SK-N-SH (cell line): Measurements from ENCODE around the gene POLR3B. TPM values are rescaled to one million over a fixed set of nuclear protein-coding genes. Genes with fewer than 3 reads are reported as not detected.
"Not testable (repeated sequence)": the region's sequence is repeated elsewhere in the genome, so short reads cannot be mapped to it uniquely, and the experiment has no call there.

Experiments used
- CTCF ChIA-PET: fragments of 300-600, 350-600 bp; formaldehyde crosslinking; extraction: SDS; loops from one replicate; lab custom pipeline; 2021; lab: Yijun Ruan, JAX
- POLR2A ChIA-PET: fragments of 350-600 bp; sonication (Branson Sonifier 250); formaldehyde crosslinking; extraction: SDS; loops from one replicate; lab custom pipeline; 2020; ENCODE audit warnings: antibody characterized with exemption, inconsistent platforms; lab: Yijun Ruan, JAX
- DNase-seq: peaks from one replicate; pipeline ENCODE4 v3.0.0; 2012
- H2AFZ ChIP-seq: fragments of 200-600 bp; sonication (generic); 2 replicates; pipeline ENCODE4 v1.8.1; 2016; ENCODE audit warnings: antibody characterized with exemption, mild to moderate bottlenecking, low read depth
- H3F3A ChIP-seq: fragments of 200-600 bp; sonication (generic); replicated peaks from 2 replicates; pipeline ENCODE3; 2016; ENCODE audit warnings: antibody characterized with exemption, mild to moderate bottlenecking; ENCODE audit not compliant: insufficient read depth
- H3K27ac ChIP-seq, 2 experiments: fragments of 200-500 bp in 1 of 2; fragments of 200-600 bp in 1 of 2; sonication (Bioruptor generic) in 1 of 2; sonication (generic), shearing (Covaris generic) in 1 of 2; 2 replicates each; pipeline versions ENCODE4 v1.5.1 to v1.6.1; 2014 to 2016; ENCODE audit warnings: low read depth in 2 of 2, inconsistent platforms in 1 of 2, low read length in 1 of 2, mild to moderate bottlenecking in 1 of 2, mixed read lengths in 1 of 2
- H3K27me3 ChIP-seq: fragments of 200-600 bp; sonication (generic), shearing (Covaris generic); 2 replicates; pipeline ENCODE4 v1.6.1; 2016; ENCODE audit warnings: mixed run types; ENCODE audit not compliant: insufficient read depth
- H3K36me3 ChIP-seq, 2 experiments: fragments of 200-500 bp in 1 of 2; fragments of 200-600 bp in 1 of 2; sonication (Bioruptor generic) in 1 of 2; sonication (generic) in 1 of 2; replicated peaks in 1 of 2; 2 replicates each; pipeline versions ENCODE3 to v1.5.1; 2014 to 2016; ENCODE audit warnings: low read length in 1 of 2, mild to moderate bottlenecking in 1 of 2; ENCODE audit not compliant: insufficient read depth in 2 of 2, control insufficient read depth in 1 of 2
- H3K4me1 ChIP-seq, 2 experiments: fragments of 200-500 bp in 1 of 2; fragments of 200-600 bp in 1 of 2; sonication (Bioruptor generic) in 1 of 2; sonication (generic), shearing (Covaris generic) in 1 of 2; 2 replicates each; pipeline versions ENCODE4 v1.5.1 to v1.6.1; 2014 to 2016; ENCODE audit warnings: low read depth in 1 of 2, low read length in 1 of 2, mixed run types in 1 of 2; ENCODE audit not compliant: insufficient read depth in 2 of 2, control insufficient read depth in 1 of 2
- H3K4me2 ChIP-seq: fragments of 200-600 bp; sonication (generic), shearing (Covaris generic); 2 replicates; pipeline ENCODE4 v1.6.1; 2017; ENCODE audit warnings: mixed run types
- H3K4me3 ChIP-seq, 2 experiments: fragments of 200-500 bp in 1 of 2; fragments of 200-600 bp in 1 of 2; sonication (Bioruptor generic) in 1 of 2; sonication (generic), shearing (Covaris generic) in 1 of 2; 2 replicates each; pipeline versions ENCODE4 v1.5.1 to v1.8.1; 2014 to 2016; ENCODE audit warnings: low read depth in 2 of 2, inconsistent platforms in 1 of 2, low read length in 1 of 2, mild to moderate bottlenecking in 1 of 2, mixed read lengths in 1 of 2, moderate library complexity in 1 of 2
- H3K79me2 ChIP-seq: fragments of 200-600 bp; sonication (generic); 2 replicates; pipeline ENCODE4 v1.8.1; 2017; ENCODE audit warnings: mild to moderate bottlenecking; ENCODE audit not compliant: insufficient read depth
- H3K9ac ChIP-seq: fragments of 200-600 bp; sonication (generic); 2 replicates; pipeline ENCODE4 v1.6.1; 2017; ENCODE audit warnings: mixed run types
- H3K9me2 ChIP-seq: fragments of 200-600 bp; sonication (generic); 2 replicates; pipeline ENCODE4 v1.6.1; 2017; ENCODE audit warnings: mixed run types
- H3K9me3 ChIP-seq: fragments of 200-600 bp; sonication (generic); 2 replicates; pipeline ENCODE4 v1.6.1; 2017; ENCODE audit warnings: mixed run types, mild to moderate bottlenecking, moderate library complexity
- H4K20me1 ChIP-seq: fragments of 200-600 bp; sonication (generic); 2 replicates; pipeline ENCODE4 v1.6.1; 2017; ENCODE audit warnings: mild to moderate bottlenecking, mixed run types; ENCODE audit not compliant: insufficient read depth
- CHD2 ChIP-seq: fragments of 150-350 bp; IDR thresholded peaks from 2 replicates; pipeline ENCODE4 v1.6.1; 2018; ENCODE audit warnings: low read length; ENCODE audit not compliant: partially characterized antibody
- EP300 ChIP-seq, 2 experiments: IDR thresholded peaks; 2 replicates each; pipeline versions ENCODE4 v1.4.0 to v1.6.1; 2012; ENCODE audit warnings: borderline replicate concordance in 1 of 2, low read depth in 1 of 2, low read length in 1 of 2
- EZH2phosphoT487 ChIP-seq: fragments of 200-600 bp; sonication (generic); IDR thresholded peaks from 2 replicates; pipeline ENCODE4 v1.6.1; 2017; ENCODE audit warnings: low read depth, mixed run types, mild to moderate bottlenecking, antibody characterized with exemption, moderate library complexity, borderline replicate concordance
- FOSL2 ChIP-seq: IDR thresholded peaks from 2 replicates; pipeline ENCODE4 v1.4.0; 2012; ENCODE audit warnings: low read depth, mild to moderate bottlenecking, moderate library complexity, borderline replicate concordance
- GABPA ChIP-seq: IDR thresholded peaks from 2 replicates; pipeline ENCODE4 v1.4.0; 2012; ENCODE audit warnings: low read depth, mild to moderate bottlenecking
- JUND ChIP-seq: IDR thresholded peaks from 2 replicates; pipeline ENCODE4 v1.4.0; 2012
- MXI1 ChIP-seq: IDR thresholded peaks from 2 replicates; pipeline ENCODE4 v1.6.1; 2012; ENCODE audit warnings: mild to moderate bottlenecking, low read depth, low read length, improper control_type of control experiment
- NFIC ChIP-seq: IDR thresholded peaks from 2 replicates; pipeline ENCODE4 v1.4.0; 2012; ENCODE audit warnings: borderline replicate concordance
- RAD21 ChIP-seq: IDR thresholded peaks from 2 replicates; pipeline ENCODE4 v1.6.1; 2012; ENCODE audit warnings: mild to moderate bottlenecking, low read length
- TCF12 ChIP-seq: IDR thresholded peaks from 2 replicates; pipeline ENCODE4 v1.4.0; 2012
- TEAD4 ChIP-seq: IDR thresholded peaks from 2 replicates; pipeline ENCODE4 v1.4.0; 2012; ENCODE audit warnings: mild to moderate bottlenecking, borderline replicate concordance; ENCODE audit not compliant: insufficient read depth
- YY1 ChIP-seq: IDR thresholded peaks from 2 replicates; pipeline ENCODE4 v1.4.0; 2012; ENCODE audit warnings: low read depth, mild to moderate bottlenecking
- WGBS: methylation state at CpG from one replicate; pipeline ENCODE4 v1.1.6; 2017; ENCODE audit warnings: low lambda C conversion rate; 5-methylcytosine and 5-hydroxymethylcytosine counted together
- polyA plus RNA-seq, 3 experiments: library from polyadenylated mRNA; depleted of rRNA; stranded (reverse); fragments of >200 nt; gene quantifications; 2 replicates each; pipeline ENCODE4 v1.2.3, GENCODE V29; 2012
- TF ChIP-seq, protein P1 (sequence below): fragments of 150-350 bp; IDR thresholded peaks from 2 replicates; pipeline ENCODE4 v1.6.1; 2016; ENCODE audit warnings: mild to moderate bottlenecking, low read depth, low read length
- TF ChIP-seq, protein P2 (sequence below): IDR thresholded peaks from 2 replicates; pipeline ENCODE4 v1.6.1; 2012; ENCODE audit warnings: mild to moderate bottlenecking, low read depth, low read length, moderate library complexity
- TF ChIP-seq, protein P3 (sequence below): IDR thresholded peaks from 2 replicates; pipeline ENCODE4; 2012
- TF ChIP-seq, protein P4 (sequence below): IDR thresholded peaks from 2 replicates; pipeline ENCODE4 v1.4.0; 2012; ENCODE audit warnings: low read depth, borderline replicate concordance
- TF ChIP-seq, protein P5 (sequence below): IDR thresholded peaks from 2 replicates; pipeline ENCODE4 v1.4.0; 2012; ENCODE audit warnings: low read depth, borderline replicate concordance
- TF ChIP-seq, protein P6 (sequence below): IDR thresholded peaks from 2 replicates; pipeline ENCODE4 v1.4.0; 2012; ENCODE audit warnings: low read depth

POLR3B gene
- polyA plus RNA-seq, 1 of the 3 experiments (the other 2 are of a cell fraction) = 3.3 TPM

DNA sequence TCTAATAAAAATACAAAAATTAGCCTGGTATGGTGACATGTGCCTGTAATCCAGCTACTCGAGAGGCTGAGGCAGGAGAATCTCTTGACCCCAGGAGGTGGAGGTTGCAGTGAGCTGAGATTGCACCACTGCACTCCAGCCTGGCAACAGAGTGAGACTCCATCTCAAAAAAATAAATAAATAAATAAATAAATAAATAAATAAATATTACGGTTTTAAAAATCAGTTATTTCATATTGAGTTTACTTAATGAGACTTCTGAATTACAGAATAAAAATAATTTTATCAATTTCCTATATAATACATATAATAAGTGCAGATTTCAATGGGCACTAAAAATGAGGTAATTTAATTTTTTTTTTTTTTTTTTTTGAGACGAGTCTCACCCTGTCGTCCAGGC, 44.1 kb upstream of the POLR3B start:
- CTCF ChIA-PET = interaction anchor here (1.5 kb wide), 1 partner anchor 18 kb away, joined by 3 read pairs; no protein-coding TSS in a partner anchor
- POLR2A ChIA-PET = not testable (repeated sequence)
- WGBS = 73% methylated on average over 4 of the region's 4 CpGs

DNA sequence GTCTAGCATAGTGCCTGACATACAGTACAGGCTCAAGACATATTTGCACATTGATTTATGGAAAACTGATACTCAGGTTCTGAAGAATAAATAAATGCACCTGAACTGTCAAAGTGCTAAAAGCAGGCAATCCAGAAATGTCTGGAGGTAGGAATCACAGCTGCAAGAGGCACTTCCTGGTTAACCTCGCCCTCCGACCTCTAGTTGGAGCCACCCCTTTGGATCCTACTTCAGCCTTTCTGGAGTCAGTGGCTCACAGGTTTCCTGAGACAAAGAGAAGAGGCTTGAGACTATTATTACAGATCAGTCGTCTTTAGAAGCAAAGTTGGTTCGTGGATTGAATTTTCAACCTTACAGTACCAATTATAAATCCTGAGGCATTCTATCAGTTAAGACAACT, 42.0 kb upstream of the POLR3B start:
- H3F3A ChIP-seq = peaks cover 4% of the 10 kb centered on the region
- H3K4me3 ChIP-seq = no peak overlapping the region
- no peaks in the 10 kb centered on the region for H4K20me1 ChIP-seq
- no peaks in the 10 kb centered on the region; a peak in 2 of 4 replicates for H3K4me1 ChIP-seq
- no peak for TF ChIP-seq RAD21
- TF ChIP-seq MXI1 = no peak
- TF ChIP-seq, protein P1, sequence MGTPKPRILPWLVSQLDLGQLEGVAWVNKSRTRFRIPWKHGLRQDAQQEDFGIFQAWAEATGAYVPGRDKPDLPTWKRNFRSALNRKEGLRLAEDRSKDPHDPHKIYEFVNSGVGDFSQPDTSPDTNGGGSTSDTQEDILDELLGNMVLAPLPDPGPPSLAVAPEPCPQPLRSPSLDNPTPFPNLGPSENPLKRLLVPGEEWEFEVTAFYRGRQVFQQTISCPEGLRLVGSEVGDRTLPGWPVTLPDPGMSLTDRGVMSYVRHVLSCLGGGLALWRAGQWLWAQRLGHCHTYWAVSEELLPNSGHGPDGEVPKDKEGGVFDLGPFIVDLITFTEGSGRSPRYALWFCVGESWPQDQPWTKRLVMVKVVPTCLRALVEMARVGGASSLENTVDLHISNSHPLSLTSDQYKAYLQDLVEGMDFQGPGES = no peak
- TF ChIP-seq GABPA = no peak
- TF ChIP-seq, protein P2, sequence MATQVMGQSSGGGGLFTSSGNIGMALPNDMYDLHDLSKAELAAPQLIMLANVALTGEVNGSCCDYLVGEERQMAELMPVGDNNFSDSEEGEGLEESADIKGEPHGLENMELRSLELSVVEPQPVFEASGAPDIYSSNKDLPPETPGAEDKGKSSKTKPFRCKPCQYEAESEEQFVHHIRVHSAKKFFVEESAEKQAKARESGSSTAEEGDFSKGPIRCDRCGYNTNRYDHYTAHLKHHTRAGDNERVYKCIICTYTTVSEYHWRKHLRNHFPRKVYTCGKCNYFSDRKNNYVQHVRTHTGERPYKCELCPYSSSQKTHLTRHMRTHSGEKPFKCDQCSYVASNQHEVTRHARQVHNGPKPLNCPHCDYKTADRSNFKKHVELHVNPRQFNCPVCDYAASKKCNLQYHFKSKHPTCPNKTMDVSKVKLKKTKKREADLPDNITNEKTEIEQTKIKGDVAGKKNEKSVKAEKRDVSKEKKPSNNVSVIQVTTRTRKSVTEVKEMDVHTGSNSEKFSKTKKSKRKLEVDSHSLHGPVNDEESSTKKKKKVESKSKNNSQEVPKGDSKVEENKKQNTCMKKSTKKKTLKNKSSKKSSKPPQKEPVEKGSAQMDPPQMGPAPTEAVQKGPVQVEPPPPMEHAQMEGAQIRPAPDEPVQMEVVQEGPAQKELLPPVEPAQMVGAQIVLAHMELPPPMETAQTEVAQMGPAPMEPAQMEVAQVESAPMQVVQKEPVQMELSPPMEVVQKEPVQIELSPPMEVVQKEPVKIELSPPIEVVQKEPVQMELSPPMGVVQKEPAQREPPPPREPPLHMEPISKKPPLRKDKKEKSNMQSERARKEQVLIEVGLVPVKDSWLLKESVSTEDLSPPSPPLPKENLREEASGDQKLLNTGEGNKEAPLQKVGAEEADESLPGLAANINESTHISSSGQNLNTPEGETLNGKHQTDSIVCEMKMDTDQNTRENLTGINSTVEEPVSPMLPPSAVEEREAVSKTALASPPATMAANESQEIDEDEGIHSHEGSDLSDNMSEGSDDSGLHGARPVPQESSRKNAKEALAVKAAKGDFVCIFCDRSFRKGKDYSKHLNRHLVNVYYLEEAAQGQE = no peak
- TF ChIP-seq, protein P3, sequence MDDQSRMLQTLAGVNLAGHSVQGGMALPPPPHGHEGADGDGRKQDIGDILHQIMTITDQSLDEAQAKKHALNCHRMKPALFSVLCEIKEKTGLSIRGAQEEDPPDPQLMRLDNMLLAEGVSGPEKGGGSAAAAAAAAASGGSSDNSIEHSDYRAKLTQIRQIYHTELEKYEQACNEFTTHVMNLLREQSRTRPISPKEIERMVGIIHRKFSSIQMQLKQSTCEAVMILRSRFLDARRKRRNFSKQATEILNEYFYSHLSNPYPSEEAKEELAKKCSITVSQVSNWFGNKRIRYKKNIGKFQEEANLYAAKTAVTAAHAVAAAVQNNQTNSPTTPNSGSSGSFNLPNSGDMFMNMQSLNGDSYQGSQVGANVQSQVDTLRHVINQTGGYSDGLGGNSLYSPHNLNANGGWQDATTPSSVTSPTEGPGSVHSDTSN = no peak
- no peak for TF ChIP-seq EP300 (IDR thresholded peaks at IDR 0.05; ENCODE audit: borderline replicate concordance in 1 of 2, low read depth in 1 of 2, low read length in 1 of 2)
- TF ChIP-seq YY1 = no peak
- TF ChIP-seq FOSL2 = no peak
- TF ChIP-seq, protein P4, sequence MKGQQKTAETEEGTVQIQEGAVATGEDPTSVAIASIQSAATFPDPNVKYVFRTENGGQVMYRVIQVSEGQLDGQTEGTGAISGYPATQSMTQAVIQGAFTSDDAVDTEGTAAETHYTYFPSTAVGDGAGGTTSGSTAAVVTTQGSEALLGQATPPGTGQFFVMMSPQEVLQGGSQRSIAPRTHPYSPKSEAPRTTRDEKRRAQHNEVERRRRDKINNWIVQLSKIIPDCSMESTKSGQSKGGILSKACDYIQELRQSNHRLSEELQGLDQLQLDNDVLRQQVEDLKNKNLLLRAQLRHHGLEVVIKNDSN = no peak
- TF ChIP-seq CHD2 = no peak
- TF ChIP-seq TCF12 = no peak
- TF ChIP-seq JUND = no peak
- TF ChIP-seq, protein P5, sequence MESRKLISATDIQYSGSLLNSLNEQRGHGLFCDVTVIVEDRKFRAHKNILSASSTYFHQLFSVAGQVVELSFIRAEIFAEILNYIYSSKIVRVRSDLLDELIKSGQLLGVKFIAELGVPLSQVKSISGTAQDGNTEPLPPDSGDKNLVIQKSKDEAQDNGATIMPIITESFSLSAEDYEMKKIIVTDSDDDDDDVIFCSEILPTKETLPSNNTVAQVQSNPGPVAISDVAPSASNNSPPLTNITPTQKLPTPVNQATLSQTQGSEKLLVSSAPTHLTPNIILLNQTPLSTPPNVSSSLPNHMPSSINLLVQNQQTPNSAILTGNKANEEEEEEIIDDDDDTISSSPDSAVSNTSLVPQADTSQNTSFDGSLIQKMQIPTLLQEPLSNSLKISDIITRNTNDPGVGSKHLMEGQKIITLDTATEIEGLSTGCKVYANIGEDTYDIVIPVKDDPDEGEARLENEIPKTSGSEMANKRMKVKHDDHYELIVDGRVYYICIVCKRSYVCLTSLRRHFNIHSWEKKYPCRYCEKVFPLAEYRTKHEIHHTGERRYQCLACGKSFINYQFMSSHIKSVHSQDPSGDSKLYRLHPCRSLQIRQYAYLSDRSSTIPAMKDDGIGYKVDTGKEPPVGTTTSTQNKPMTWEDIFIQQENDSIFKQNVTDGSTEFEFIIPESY = no peak
- TF ChIP-seq, protein P6, sequence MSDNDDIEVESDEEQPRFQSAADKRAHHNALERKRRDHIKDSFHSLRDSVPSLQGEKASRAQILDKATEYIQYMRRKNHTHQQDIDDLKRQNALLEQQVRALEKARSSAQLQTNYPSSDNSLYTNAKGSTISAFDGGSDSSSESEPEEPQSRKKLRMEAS = no peak
- no peak for TF ChIP-seq NFIC
- no peak for TF ChIP-seq TEAD4
- TF ChIP-seq EZH2phosphoT487 = no peak
- no peak overlapping the region for H3K27ac ChIP-seq
- no peak overlapping the region for H3K4me2 ChIP-seq
- CTCF ChIA-PET = interaction anchor here (0.9 to 1.4 kb wide), 3 partner anchors 11 to 42 kb away, joined by 3 to 4 read pairs (median 3); partner anchors contain the start of gene POLR3B
- no peak overlapping the region for H2AFZ ChIP-seq
- H3K9ac ChIP-seq = no peak overlapping the region
- H3K27me3 ChIP-seq = no peaks in the 10 kb centered on the region
- DNase-seq = no peak
- peaks cover 3 to 6% of the 10 kb centered on the region in 2 experiments for H3K36me3 ChIP-seq
- POLR2A ChIA-PET = no interaction called here
- H3K9me2 ChIP-seq = no peaks in the 10 kb centered on the region
- WGBS = 91% methylated on average over 4 of the region's 4 CpGs
- no peaks in the 10 kb centered on the region for H3K79me2 ChIP-seq
- no peaks in the 10 kb centered on the region for H3K9me3 ChIP-seq

More for the DNA sequence above, 44.1 kb upstream of the POLR3B start:
- not testable (repeated sequence) for H3K36me3 ChIP-seq, H3K79me2 ChIP-seq, H3K9ac ChIP-seq, H3F3A ChIP-seq, H2AFZ ChIP-seq, H3K27ac ChIP-seq, H4K20me1 ChIP-seq, H3K9me3 ChIP-seq, DNase-seq, H3K9me2 ChIP-seq, H3K27me3 ChIP-seq, H3K4me3 ChIP-seq, H3K4me2 ChIP-seq
- peaks cover 5 to 16% of the 10 kb centered on the region in 2 experiments; a peak in 3 of 4 replicates for H3K4me1 ChIP-seq
